ENCODE measurements around the gene BPTF.
"Not testable (repeated sequence)": the region's sequence is repeated elsewhere in the genome, so short reads cannot be mapped to it uniquely, and the experiment has no call there.

DNA sequence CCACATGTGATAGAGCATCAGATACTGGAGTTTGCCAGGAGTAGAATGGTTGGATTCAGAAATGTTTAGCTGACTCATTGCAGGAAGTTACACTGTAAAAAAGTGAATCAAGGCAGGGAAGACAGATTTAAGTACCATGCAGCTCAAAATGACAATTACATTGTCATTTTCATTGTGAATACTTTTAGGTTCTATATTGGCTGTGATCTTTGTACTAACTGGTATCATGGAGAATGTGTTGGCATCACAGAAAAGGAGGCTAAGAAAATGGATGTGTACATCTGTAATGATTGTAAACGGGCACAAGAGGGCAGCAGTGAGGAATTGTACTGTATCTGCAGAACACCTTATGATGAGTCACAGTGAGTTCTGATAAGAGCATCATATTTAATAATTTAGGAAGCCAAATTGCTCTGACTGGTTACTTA is 137.9 kb downstream of the BPTF start:
- TF ChIP-seq, protein P1, sequence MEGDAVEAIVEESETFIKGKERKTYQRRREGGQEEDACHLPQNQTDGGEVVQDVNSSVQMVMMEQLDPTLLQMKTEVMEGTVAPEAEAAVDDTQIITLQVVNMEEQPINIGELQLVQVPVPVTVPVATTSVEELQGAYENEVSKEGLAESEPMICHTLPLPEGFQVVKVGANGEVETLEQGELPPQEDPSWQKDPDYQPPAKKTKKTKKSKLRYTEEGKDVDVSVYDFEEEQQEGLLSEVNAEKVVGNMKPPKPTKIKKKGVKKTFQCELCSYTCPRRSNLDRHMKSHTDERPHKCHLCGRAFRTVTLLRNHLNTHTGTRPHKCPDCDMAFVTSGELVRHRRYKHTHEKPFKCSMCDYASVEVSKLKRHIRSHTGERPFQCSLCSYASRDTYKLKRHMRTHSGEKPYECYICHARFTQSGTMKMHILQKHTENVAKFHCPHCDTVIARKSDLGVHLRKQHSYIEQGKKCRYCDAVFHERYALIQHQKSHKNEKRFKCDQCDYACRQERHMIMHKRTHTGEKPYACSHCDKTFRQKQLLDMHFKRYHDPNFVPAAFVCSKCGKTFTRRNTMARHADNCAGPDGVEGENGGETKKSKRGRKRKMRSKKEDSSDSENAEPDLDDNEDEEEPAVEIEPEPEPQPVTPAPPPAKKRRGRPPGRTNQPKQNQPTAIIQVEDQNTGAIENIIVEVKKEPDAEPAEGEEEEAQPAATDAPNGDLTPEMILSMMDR (IDR thresholded peaks at IDR 0.05): peak; percentile 82
- TF ChIP-seq RFX5 (IDR thresholded peaks at IDR 0.05); KDM5A (IDR thresholded peaks at IDR 0.05); KDM1A (IDR thresholded peaks at IDR 0.05; ENCODE audit: low read depth); HDAC2 (IDR thresholded peaks at IDR 0.05): not testable (repeated sequence)
- TF ChIP-seq, protein P2, sequence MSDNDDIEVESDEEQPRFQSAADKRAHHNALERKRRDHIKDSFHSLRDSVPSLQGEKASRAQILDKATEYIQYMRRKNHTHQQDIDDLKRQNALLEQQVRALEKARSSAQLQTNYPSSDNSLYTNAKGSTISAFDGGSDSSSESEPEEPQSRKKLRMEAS (IDR thresholded peaks at IDR 0.05): not testable (repeated sequence)
- TF ChIP-seq, protein P3, sequence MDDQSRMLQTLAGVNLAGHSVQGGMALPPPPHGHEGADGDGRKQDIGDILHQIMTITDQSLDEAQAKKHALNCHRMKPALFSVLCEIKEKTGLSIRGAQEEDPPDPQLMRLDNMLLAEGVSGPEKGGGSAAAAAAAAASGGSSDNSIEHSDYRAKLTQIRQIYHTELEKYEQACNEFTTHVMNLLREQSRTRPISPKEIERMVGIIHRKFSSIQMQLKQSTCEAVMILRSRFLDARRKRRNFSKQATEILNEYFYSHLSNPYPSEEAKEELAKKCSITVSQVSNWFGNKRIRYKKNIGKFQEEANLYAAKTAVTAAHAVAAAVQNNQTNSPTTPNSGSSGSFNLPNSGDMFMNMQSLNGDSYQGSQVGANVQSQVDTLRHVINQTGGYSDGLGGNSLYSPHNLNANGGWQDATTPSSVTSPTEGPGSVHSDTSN (IDR thresholded peaks at IDR 0.05): not testable (repeated sequence)

Measured in A549 (cell line).